Breast epithelium (tissue), 4 donors: ENCODE results near the gene SALL1. TPM values are rescaled to one million over a fixed set of nuclear protein-coding genes. Genes with fewer than 3 reads are reported as not detected.

Experiments
- DNase-seq, 2 donors: peaks; one replicate each; pipeline ENCODE4 v3.0.0-alpha.2; 2019; ENCODE audit warnings: low spot score in 2 of 2
- H3K27ac ChIP-seq, 2 donors: fragments of 200-600 bp; sonication (generic) in 1 of 2; one replicate each; pipeline ENCODE4 v1.5.1; 2016 to 2019; ENCODE audit warnings: mild to moderate bottlenecking in 1 of 2
- H3K27me3 ChIP-seq, 2 donors: fragments of 200-600 bp; sonication (generic) in 1 of 2; one replicate each; pipeline versions ENCODE4 v1.5.1 to v1.6.0; 2017 to 2019; ENCODE audit warnings: control low read depth in 1 of 2, mild to moderate bottlenecking in 1 of 2
- H3K36me3 ChIP-seq: fragments of 200-600 bp; one replicate; pipeline ENCODE4 v1.5.1; 2019
- H3K4me1 ChIP-seq, 2 donors: fragments of 200-600 bp; sonication (generic); one replicate each; pipeline ENCODE4 v1.5.1; 2016 to 2019; ENCODE audit warnings: control low read depth in 1 of 2
- H3K4me3 ChIP-seq, 3 donors: fragments of 200-600 bp; sonication (generic); 1 replicate in 2 of 3; 2 replicates in 1 of 3; pipeline ENCODE4 v1.5.1; 2016 to 2019; ENCODE audit warnings: mild to moderate bottlenecking in 3 of 3, moderate library complexity in 2 of 3
- H3K9me3 ChIP-seq, 2 donors: fragments of 200-600 bp; sonication (generic) in 1 of 2; one replicate each; pipeline ENCODE4 v1.5.1; 2016 to 2019; ENCODE audit warnings: control low read depth in 1 of 2
- CTCF ChIP-seq, 3 donors: fragments of 450-650 bp; IDR thresholded peaks; one replicate each; pipeline ENCODE4 v1.5.1; 2016 to 2017; ENCODE audit warnings: antibody characterized with exemption in 3 of 3, mild to moderate bottlenecking in 3 of 3, moderate library complexity in 3 of 3
- POLR2A ChIP-seq: fragments of 450-650 bp; IDR thresholded peaks from one replicate; pipeline ENCODE4 v1.6.1; 2016; ENCODE audit warnings: antibody characterized with exemption, mild to moderate bottlenecking, moderate library complexity
- POLR2AphosphoS5 ChIP-seq, 3 donors: sonication (generic); formaldehyde crosslinking; IDR thresholded peaks; one replicate each; pipeline ENCODE4 v1.6.1; 2017; ENCODE audit warnings: antibody characterized with exemption in 3 of 3
- intact Hi-C: fragments of 100-400 bp; cut with DNase I; formaldehyde crosslinking; loops from one replicate; pipeline ENCODE4 v1.15.1; 2023; ENCODE audit warnings: low total_unique reads
- total RNA-seq, 3 donors: library from RNA; depleted of rRNA; stranded (reverse); fragments of >200 nt; gene quantifications; one replicate each; pipeline ENCODE4 v1.1.0, GENCODE V29; 2016

SALL1 gene
- total RNA-seq, 3 donors from 2014 or later, result 0.15 to 0.33 (median 0.32) TPM

- TF ChIP-seq POLR2A (no peak), POLR2AphosphoS5 (IDR thresholded peaks at IDR 0.05) (no peak), CTCF (IDR thresholded peaks at IDR 0.05) (no peak)
- intact Hi-C loops, result no loop called here
- Histone ChIP-seq H3K27me3 (peaks cover 0 to 9% of the 10 kb centered on the region in 2 donors), H3K4me3 (no peak overlapping the region), H3K9me3 (no peaks in the 10 kb centered on the region), H3K27ac (no peak overlapping the region), H3K4me1 (no peaks in the 10 kb centered on the region), H3K36me3 (no peaks in the 10 kb centered on the region)
- no peak for DNase-seq
Measured at GRCh38 chr16:51095890-51096626, 55.0 kb downstream of the SALL1 start.

- peaks cover 0 to 9% of the 10 kb centered on the region in 2 donors for H3K27me3 ChIP-seq
- no peak overlapping the region for H3K4me3 ChIP-seq
- no peak for TF ChIP-seq CTCF (IDR thresholded peaks at IDR 0.05)
- no peak for TF ChIP-seq POLR2A
- no peak for TF ChIP-seq POLR2AphosphoS5 (IDR thresholded peaks at IDR 0.05)
- no peaks in the 10 kb centered on the region for H3K4me1 ChIP-seq
- no peak overlapping the region for H3K27ac ChIP-seq
- H3K36me3 ChIP-seq, result no peaks in the 10 kb centered on the region
- no peaks in the 10 kb centered on the region for H3K9me3 ChIP-seq
- intact Hi-C loops, result no loop called here
- no peak for DNase-seq
Measured at GRCh38 chr16:51095084-51095881, 55.8 kb downstream of the SALL1 start.

- Histone ChIP-seq H3K36me3 (no peaks in the 10 kb centered on the region), H3K4me3 (no peak overlapping the region), H3K27me3 (peaks cover 0 to 2% of the 10 kb centered on the region in 2 donors), H3K4me1 (no peaks in the 10 kb centered on the region), H3K27ac (no peak overlapping the region), H3K9me3 (no peaks in the 10 kb centered on the region)
- TF ChIP-seq CTCF (IDR thresholded peaks at IDR 0.05) (no peak), POLR2AphosphoS5 (IDR thresholded peaks at IDR 0.05) (no peak), POLR2A (no peak)
- DNase-seq, result no peak
- intact Hi-C loops, result no loop called here
Measured at GRCh38 chr16:51093726-51094280, 57.3 kb downstream of the SALL1 start.
